Raji (cell line): ENCODE results near the gene DHX57.

Experiments
- POLR2A ChIP-seq: IDR thresholded peaks from 2 replicates; pipeline ENCODE4 v1.6.1; 2011; ENCODE audit warnings: low read depth, low read length, control low read depth; ENCODE audit not compliant: insufficient read depth

Gene DHX57

GRCh38 chr2:38875576-38876367 is at the start of gene DHX57, which contains the start of gene MORN2:
TSS of gene DHX57 (minus strand) at chr2:38875934. CDS start at chr2:38868405, 7,529 bp downstream.
TSS of gene MORN2 (plus strand) at chr2:38875976.
- TF ChIP-seq POLR2A: peak; percentile 65

GRCh38 chr2:38922902-38923301 is 47.2 kb upstream of the DHX57 start:
- no peak for TF ChIP-seq POLR2A

- TF ChIP-seq POLR2A: no peak
These were observed 46.7 kb upstream of the DHX57 start for GRCh38 chr2:38922389-38922788.

GRCh38 chr2:38912619-38913018 is 36.9 kb upstream of the DHX57 start:
- TF ChIP-seq POLR2A: no peak

- no peak for TF ChIP-seq POLR2A
These were observed 35.5 kb upstream of the DHX57 start for GRCh38 chr2:38911191-38911590.

- no peak for TF ChIP-seq POLR2A
These were observed 34.1 kb upstream of the DHX57 start for GRCh38 chr2:38909872-38910271.

GRCh38 chr2:38907743-38908562 is 32.2 kb upstream of the DHX57 start:
- TF ChIP-seq POLR2A: no peak

- no peak for TF ChIP-seq POLR2A
These were observed 31.5 kb upstream of the DHX57 start for GRCh38 chr2:38907242-38907641.

- TF ChIP-seq POLR2A: no peak
These were observed 29.5 kb upstream of the DHX57 start for GRCh38 chr2:38905251-38905650.

GRCh38 chr2:38900726-38901125 is 25.0 kb upstream of the DHX57 start:
- no peak for TF ChIP-seq POLR2A

GRCh38 chr2:38898256-38898655 is 22.5 kb upstream of the DHX57 start:
- no peak for TF ChIP-seq POLR2A

GRCh38 chr2:38892819-38893218 is 17.1 kb upstream of the DHX57 start:
- TF ChIP-seq POLR2A: no peak

- TF ChIP-seq POLR2A: no peak
These were observed 13.8 kb upstream of the DHX57 start, which contains the start of gene ARHGEF33 for GRCh38 chr2:38889575-38889974. TSS of gene ARHGEF33 (plus strand) at chr2:38889875. CDS start at chr2:38919448, 29,573 bp downstream.

GRCh38 chr2:38889045-38889444 is 13.3 kb upstream of the DHX57 start:
- no peak for TF ChIP-seq POLR2A

- no peak for TF ChIP-seq POLR2A
These were observed 12.3 kb upstream of the DHX57 start for GRCh38 chr2:38887902-38888554.
